SK-MEL-5 (cell line): Measurements from ENCODE around the gene CEND1. TPM values are rescaled to one million over a fixed set of nuclear protein-coding genes. Genes with fewer than 3 reads are reported as not detected.

ENCODE experiments used
- DNase-seq: peaks from one replicate; pipeline ENCODE4 v3.0.0-alpha.2; 2016; ENCODE audit warnings: low read depth, low spot score
- in situ Hi-C: cut with HindIII; loops from 2 replicates; pipeline ENCODE4 v1.10.0; 2016; ENCODE audit warnings: low sequenced_read_pairs, high pct_unique_total_duplicates, low pct_unique_long_range_greater_than_20kb
- polyA plus RNA-seq, 2 experiments: library from polyadenylated mRNA; depleted of rRNA; stranded (reverse); fragments of >200 nt; gene quantifications; 2 replicates each; pipeline ENCODE4 v1.2.3, GENCODE V29; 2015
- total RNA-seq: library from RNA; depleted of rRNA; stranded (reverse); fragments of >200 nt; shearing (Covaris generic); gene quantifications from 2 replicates; pipeline ENCODE4 v1.2.3, GENCODE V29; 2014; rRNA removed

CEND1 gene
- 0.53 TPM in 1 of 2 replicates, not detected in the other for total RNA-seq
- polyA plus RNA-seq (2015; cell fraction: cytosol; rRNA removed) = 1.1 and 2.3 TPM in 2 replicates
- polyA plus RNA-seq (2015; cell fraction: nucleus; rRNA removed) = 0.15 TPM in 1 of 2 replicates, not detected in the other

DNA sequence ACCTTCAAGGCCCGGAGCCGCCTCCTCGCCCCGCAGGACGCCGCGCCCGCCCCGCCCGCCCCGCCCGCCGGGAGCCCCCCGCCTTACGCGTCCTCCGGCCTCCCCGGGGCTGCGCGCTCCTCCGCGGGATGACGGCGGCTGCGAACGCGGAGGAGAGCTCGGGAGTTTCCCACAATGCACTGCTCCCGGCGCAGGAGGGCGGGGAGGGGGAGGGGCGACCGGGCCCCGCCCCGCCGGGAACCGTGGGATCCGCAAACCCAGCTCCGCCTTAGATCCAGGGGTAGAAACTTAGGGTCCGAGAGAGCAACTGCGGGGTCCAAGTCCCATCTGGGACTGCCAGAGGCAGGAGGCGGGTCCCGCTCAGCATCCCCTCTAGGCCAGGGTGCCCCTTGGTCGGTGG lies at the start of gene CEND1:
CEND1 (minus strand) TSS at position 148 of the 400 bp plus-strand sequence. CDS start 1,514 bp downstream, outside the sequence.
- in situ Hi-C loops = no loop called here
- peak; percentile 43 for DNase-seq

DNA sequence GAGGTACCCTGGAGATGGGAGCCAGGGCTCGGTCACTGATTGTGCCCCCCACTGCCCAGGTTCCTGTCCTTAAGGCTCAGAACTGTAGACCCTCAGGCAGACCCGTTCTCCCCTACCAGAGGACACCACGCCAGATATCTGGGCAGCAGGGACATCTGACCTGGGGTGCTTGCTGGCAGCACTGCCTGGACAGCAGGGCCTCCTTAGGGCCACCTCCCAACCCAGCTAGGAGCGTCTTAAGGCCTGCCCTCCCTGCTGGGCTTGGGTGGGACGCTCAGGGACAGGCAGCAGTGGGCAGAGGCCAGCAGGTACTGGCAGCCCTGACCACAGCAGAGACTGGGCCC lies 49.4 kb upstream of the CEND1 start:
- no peak for DNase-seq
- in situ Hi-C loops = no loop called here

DNA sequence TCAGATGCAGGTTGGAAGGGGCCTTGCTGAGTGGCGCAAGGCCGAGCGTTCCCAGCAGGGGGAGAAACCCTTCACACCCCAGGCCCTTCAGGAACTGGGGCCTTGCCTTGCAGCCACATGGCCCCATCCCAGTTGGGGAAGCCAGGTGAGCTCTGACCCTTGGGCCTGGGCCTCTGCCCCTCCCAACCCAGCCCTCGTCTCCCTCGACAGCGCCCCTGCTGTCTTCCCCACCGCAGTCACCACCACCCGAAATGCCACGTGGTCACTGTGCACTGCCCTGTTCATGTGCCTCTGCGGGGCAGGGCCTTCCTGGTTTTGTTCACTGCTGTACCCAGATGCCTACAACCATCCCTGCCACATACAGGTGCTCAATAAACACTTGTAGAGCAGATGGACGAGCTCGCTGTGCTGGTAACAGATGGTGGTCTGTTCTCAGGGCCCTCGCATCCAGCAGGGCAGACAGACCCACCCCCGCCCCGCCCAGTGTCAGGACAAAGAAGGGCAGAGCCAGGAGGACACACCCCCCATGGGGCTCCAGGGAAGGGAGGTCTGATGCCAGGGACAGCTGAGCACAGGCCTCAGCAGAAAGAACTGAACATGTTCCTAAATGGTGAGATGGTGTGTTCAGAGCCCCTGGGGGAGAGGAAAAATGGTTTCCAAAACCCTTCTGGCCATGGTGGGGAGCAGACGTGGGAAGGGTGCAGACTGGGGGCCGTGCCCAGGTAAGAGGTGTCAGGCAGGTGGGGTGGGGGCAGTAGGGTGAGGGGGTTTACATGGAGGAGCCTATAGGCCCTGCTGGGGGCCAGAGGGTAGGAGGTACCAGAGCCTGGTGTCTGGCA lies 48.8 kb upstream of the CEND1 start:
- in situ Hi-C loops = no loop called here
- DNase-seq = peak; percentile 67

DNA sequence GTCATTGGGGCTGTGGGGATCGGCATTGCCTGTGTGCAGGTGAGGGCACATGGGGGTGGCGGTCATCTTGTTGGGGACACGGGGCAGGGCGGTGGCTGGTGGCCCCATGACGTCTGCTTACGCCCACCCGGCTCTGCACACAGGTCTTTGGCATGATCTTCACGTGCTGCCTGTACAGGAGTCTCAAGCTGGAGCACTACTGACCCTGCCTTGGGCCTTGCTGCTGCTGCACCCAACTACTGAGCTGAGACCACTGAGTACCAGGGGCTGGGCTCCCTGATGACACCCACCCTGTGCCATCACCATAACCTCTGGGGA lies 48.1 kb upstream of the CEND1 start:
- in situ Hi-C loops = no loop called here
- no peak for DNase-seq

GRCh38 chr11:837189-837989 lies 47.5 kb upstream of the CEND1 start:
- no peak for DNase-seq
- in situ Hi-C loops = no loop called here

- no peak for DNase-seq
- in situ Hi-C loops = no loop called here
Measured at GRCh38 chr11:836700-837099, 46.8 kb upstream of the CEND1 start.

DNA sequence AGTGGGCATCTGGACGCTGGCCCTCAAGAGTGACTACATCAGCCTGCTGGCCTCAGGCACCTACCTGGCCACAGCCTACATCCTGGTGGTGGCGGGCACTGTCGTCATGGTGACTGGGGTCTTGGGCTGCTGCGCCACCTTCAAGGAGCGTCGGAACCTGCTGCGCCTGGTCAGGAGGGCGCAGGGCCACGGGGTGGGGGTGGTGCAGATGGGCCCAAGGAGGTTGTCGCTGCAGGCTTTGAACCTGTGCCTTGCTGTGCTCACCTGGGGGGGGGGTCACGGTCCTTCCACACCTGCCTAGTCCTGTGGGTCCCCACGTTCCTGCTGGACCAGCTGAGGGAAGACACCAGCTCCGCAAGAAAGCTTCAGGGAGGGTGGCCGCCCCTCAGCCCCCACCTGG lies 46.4 kb upstream of the CEND1 start:
- in situ Hi-C loops = no loop called here
- DNase-seq = no peak

DNA sequence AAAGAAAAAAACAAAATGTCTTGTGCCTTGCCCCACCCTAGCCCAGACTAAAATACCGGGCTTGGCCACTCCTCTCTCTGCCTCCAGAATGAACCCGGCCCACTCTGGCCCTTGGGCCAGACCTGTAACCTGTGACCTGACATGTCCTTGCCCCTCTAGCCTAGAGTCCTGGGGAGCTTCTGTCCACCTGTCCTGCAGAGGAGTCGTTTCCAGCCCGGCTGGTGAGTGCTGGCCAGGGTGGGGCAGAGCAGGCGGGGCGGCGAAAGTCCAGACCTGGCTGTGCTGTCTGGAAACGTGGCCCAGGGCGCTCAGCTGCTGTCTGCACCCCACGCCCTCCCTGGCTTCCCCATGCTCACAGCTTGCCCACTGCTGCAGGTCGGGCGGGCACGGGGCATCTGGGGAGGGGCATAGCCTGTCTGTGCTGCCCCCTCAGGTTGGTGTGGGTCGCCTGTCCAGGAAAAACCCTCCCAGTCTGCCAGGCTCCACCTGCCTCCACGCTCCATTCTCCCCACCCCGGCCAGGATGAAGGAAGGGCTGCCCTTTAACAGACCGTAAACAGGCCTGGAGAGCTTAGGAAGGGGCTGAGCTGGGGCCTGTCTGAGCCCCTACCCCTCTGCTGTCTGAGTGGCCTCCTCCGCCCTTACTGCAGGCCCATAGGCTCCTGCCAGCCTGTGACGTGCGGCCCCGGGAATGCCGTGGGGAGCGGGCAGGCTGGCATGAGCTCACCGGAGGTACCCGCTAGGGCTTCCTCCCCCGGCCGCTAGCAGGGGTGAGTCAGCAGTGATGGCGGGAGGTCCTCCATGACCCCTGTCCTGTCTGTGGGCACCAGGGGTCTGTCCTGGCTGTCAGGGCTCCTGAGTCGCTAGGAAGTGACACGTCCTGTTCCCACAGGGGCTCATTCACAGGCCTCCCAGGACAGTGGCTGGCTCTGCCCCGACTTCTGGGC lies 44.8 kb upstream of the CEND1 start:
- in situ Hi-C loops = no loop called here
- DNase-seq = peak; percentile 45

DNA sequence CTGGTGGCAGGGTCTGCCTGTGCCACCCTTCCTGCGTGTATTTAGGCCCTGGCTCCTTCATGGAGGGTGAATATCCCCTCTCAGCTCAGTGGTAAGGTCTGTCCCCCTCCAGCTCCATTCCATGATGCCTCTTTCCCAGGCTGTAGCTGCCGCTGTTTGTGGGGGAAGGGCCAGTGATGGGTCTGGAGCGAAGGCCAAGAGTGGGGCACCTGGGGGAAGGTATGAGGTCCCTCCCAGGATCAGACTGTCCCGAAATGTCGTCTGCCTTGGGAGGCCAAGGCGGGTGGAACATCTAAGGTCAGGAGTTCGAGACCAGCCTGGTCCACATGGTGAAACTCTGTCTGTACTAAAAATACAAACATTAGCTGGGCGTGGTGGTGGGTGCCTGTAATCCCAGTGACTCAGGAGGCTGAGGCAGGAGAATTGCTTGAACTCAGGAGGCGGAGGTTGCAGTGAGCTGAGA lies 44.0 kb upstream of the CEND1 start:
- in situ Hi-C loops = no loop called here
- DNase-seq = no peak

DNA sequence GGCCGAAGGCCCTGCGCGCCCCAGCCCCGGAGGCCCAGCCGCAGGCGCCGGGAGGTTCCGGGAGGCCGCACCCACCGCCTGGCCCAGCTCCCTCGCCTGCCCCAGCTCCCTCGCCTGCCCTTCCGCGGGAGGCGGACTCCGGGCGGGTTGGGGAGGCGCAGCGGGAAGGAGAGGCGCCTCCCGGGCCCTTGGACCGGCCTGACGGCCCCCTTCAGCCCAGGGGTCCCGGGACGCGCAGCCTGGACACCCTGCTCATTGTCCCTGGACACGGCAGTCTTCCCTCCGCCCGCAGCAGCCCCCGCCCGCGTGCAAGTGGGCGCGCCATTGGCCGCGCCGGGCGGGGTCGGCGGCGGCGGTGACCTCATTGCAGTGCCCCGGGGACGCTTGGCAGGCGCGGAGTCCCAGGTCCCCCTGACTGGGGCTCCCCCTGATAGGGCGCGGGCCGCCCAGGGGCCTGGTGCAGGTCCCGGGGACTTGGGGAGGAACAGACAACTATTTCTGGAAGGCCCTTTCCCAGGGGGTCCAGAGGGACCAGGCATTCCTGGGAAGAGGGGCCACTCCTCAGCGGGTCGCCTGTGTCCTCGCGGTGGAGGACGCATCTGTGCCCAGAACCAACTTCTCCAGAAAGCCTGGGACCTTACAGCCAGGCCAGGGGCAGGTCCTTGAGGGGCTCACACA lies 43.4 kb upstream of the CEND1 start:
- in situ Hi-C loops = no loop called here
- DNase-seq = no peak

DNA sequence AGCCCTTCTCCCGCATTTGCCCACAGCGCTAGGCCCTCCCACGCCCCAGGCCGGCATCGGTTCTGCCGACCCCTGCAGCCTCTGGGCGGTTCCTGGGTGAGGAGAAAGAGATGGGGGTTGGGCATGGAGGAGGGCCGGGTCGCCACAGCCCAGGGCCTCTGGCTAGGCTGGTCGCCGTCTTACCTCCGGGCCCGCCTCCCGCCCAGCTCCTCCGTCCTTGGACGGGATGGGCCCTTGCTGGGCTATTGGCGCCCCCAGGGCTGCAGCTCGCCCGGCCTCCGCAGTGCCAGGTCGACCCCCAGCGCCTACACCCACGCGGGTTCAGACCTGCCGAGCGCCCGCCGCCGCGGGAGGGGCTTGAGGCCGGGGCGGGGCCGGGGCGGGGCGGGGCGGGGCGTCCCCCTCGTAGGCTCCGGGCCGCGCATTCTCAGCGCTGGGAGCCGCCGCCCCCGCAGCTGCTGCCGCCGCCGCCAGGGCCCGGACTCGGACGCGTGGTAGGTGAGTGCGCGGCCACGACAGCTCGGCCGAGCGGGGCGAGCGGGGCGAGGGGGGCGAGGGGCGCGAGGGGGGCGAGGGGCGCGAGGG lies 42.7 kb upstream of the CEND1 start, which contains the start of gene CD151:
CD151 (plus strand) TSS at position 424 of the 585 bp plus-strand sequence. CDS start 3,118 bp downstream, outside the sequence.
- in situ Hi-C loops = no loop called here
- DNase-seq = peak; percentile 59

- in situ Hi-C loops = no loop called here
- no peak for DNase-seq
Measured at GRCh38 chr11:831961-832528, 42.2 kb upstream of the CEND1 start.

DNA sequence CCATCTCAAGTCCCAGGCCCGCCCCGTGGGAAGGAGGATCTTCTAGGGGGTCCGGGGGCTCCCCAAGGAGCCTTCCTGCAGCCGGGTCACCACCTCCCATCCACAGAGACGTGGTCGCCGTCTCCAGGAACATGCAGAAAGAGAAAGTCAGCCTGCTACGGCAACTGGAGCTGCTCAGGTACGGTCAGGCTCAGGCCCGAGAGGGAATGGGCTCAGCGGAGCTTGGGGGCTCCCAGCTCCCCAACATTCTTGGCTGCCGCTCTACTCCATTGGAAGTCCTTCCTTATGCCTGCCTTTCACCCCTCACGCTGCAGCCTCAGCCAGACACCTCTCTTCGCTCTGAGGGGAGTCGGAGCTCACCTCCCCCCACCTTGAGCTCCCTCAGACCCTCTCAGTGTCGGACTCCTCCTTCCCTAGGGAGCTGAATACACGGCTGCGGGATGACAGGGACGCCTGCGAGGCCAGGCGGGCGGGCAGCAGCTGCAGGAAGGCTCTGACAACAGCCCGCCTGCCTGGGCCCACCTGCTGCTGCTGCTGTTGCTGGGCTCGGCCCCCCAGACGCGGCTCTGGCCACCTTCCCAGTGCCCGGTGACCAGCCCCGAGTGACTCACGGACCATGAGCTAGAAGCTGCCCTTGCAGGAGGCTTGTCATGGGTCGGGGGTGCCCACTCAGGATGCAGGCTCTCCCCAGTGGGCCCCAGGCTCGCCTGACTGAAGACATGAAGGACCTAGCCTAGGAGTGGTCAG lies 41.4 kb upstream of the CEND1 start:
- in situ Hi-C loops = no loop called here
- no peak for DNase-seq

DNA sequence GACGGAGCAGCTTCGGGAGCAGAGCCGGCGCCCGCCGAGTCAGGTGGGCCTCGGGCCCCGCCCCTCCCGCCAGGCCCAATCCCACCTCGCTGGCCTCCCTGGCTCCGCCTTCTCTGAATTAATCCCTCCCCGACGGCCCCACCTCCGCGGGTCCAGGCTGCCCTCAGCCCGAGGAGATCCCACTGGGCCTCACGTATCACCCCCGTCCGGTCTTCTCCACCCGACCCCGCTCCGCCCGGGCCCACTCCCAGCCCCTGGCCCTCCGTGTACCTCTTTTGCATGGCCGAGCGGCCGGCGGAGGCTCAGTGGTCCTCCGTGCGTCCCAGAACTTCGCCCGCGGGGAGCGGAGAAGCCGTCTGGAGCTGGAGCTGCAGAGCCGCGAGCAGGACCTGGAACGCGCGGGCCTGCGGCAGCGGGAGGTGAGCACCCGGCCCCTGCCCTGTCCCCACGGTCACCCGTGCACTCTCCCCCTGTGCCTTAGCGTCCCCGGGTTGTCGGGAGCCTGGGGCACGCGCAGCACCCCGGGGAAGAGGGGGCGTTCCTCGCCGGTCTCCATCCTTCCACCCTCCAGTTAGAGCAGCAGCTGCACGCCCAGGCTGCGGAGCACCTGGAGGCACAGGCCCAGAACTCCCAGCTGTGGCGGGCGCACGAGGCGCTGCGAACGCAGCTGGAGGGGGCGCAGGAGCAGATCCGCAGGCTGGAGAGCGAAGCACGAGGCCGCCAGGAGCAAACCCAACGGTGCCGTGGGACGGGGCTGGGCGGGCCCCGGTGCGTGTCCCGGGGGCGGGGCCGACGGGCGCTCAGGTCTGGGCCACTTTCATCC lies 40.6 kb upstream of the CEND1 start:
- no peak for DNase-seq
- in situ Hi-C loops = no loop called here

GRCh38 chr11:829847-830294 lies 40.0 kb upstream of the CEND1 start:
- no peak for DNase-seq
- in situ Hi-C loops = no loop called here
